GM15510 (cell line): ENCODE data around the gene SLC6A18.

Source experiments
- POLR2A ChIP-seq: IDR thresholded peaks from 3 replicates; pipeline ENCODE4 v1.6.1; 2011; ENCODE audit warnings: borderline replicate concordance; ENCODE audit not compliant: insufficient read length; ENCODE audit errors: extremely low read depth

SLC6A18 gene

DNA sequence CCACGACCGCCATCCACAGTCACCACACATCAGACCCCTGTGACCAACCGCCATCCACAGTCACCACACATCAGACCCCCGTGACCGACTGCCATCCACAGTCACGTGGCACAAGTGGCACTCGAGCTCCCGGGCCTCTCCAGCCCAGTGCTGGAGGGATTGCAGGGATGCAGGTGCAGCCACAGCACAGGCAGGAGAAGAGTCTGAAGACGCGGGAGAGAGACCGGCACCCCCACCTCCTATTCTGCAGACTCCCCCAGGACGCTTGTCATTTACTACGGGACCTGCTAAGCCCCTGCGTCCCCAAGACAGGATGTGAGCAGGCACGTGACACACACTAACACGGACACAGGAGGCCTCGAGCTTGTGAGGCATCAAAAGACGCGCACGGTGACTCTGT, 48.6 kb downstream of the SLC6A18 start:
- TF ChIP-seq POLR2A = no peak

DNA sequence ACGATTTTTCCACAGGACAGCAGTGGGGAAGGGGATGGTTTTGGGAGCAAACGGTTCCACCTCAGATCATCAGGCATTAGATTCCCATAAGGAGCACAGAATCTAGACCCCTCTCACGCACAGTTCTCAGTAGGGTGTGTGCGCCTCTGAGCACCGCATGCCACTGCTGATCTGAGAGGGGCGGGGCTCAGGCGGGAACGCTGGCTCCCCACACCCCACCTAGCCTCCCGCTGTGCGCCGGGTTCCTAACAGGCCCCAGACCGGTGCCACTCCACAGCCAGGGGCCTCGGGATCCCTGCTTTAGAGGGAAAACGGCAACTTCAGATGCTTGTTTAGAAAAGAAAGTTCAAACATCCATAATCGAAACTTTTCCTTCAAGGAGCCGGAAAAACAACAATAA, 49.3 kb downstream of the SLC6A18 start:
- TF ChIP-seq POLR2A = no peak

DNA sequence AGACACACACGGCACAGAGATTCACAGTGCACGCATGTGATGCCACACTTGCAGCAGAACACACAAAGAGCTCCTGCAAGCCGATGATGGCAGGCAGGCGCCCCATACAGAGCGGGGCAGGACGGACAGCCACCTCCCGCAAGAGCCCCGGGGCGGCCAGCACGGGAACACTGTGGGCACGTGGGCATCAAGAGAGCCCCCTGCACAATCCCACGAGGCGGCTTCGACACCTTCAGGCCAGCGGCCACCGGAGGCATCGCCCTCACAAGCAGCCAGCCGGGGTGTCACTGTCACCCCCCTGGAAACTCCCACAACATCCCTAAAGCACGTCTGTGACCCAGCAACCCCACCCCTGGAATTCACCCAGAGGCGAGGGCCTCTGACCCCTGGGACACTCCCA, 51.7 kb downstream of the SLC6A18 start:
- no peak for TF ChIP-seq POLR2A

DNA sequence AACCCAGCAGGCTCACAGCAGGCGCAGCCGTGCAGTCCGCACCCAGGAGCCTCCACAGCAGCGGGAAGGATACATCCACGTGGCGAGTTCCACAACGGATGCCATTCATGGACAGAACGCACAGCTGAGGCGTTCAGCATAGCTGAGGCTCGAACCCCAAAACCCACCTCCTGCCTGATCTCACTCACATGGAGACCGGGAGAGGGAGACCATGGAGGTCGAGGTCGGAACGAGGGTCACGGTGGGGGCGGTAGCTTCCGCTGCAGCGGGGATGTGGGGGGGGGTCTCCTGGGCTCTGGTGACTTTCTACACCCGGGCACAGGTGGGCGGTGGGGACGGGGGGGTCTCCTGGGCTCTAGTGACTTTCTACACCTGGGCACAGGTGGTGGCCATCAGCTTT, 52.1 kb downstream of the SLC6A18 start:
- TF ChIP-seq POLR2A = no peak

DNA sequence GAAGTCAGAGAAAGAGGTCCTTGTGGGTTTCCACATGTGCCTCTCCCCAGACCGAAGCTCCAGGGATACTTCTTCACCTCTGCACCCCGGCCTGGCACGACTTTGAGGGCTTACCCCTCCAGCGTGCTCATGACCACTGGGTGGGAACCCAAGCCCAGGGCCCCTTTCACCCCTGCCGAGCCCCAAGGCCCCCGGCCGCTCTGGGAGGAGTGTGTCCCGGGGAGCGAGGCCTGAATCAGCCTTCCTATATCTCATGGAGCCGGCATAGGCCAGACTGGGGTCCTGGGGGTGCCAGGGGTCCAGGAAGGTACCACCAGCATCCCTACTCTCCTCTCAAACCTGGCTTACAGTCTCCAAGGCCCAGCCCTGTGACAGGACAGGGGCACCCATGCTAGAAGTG, 52.6 kb downstream of the SLC6A18 start:
- TF ChIP-seq POLR2A = no peak

DNA sequence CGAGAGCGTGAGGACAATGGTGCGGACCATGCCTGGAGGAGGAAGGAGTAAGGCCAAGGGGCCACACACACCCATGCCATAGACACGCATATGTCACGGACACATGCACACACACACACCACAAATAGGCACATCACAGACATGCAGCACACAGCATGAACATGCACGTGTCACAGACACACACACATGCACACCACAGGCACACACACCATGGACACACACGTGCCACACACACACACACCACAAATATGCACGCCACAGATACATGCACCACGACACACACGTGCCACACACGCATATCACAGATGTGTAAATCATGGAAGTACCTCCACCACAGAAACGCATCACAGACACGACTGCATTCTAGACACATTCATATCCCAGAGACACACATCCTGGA, 53.0 kb downstream of the SLC6A18 start:
- TF ChIP-seq POLR2A = no peak

DNA sequence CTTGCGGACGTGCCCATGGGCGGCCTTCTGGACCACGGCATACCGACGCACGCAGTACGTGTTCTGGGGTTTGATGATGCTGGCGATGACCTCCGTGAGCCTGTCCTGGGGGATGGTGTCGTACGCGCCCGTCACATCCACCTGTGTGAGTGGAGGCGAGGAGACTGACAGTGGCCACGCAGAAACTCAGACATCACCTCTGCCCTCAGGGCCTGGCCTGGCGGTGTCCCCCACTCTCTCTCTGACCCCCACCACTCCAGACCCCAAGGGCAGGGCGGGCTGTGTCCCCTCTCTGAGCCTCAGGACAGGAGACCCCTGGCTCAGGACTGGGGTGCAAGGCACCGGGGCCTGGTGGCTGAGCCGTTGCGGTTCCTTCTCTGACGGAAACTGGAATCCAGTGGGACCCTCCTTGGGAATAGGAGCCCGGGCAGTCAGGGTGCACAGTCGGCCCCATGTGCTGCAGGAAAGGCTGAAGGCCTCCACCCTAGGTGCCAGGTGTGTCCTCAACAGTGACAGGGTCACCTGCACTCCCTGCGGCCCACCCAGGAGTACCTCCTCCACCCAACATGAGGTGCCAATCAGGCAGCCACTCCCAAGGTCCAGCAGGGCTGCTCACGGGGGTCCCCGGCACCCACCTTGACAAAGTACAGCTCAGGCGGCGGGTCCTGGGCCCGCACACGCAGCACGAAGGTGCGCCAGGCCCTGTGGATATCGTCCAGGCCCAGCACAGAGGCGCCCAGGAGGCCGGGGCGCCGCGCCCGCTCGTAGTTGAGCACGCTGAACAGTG, 53.7 kb downstream of the SLC6A18 start:
- TF ChIP-seq POLR2A = no peak

DNA sequence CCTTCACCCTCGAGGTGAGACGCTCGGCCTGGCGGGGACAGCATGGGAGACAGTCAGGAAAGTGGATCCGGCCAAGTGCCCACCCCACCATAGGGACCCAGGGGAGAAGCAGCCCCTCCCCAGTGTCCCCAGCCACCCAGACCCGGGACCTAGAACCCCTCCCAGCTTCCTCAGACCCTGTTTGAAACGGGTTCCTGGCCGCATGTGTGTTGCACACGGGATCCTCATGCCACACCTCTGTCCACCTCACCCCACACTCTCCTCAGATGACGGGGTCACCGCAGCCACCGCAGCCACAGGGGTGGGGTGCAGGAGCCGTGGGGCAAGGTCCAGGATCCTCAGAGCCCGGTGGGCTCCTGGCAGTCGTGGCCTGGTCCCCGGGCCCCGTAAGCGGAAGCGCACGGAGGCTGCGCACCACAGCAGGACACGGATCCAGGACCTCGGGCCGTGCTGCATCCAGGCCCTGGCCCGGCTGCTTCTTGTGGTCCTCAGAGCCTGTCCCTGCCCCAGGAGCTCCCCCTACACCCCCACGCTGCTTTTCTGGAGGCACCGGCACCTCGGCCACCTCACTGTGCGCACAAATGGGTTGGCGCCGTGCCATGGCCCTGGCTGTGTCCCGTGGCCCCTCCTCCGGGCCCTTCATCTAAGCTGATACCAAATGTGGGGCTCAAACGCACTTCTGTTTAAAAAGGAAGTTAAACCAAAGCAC, 54.4 kb downstream of the SLC6A18 start:
- no peak for TF ChIP-seq POLR2A

DNA sequence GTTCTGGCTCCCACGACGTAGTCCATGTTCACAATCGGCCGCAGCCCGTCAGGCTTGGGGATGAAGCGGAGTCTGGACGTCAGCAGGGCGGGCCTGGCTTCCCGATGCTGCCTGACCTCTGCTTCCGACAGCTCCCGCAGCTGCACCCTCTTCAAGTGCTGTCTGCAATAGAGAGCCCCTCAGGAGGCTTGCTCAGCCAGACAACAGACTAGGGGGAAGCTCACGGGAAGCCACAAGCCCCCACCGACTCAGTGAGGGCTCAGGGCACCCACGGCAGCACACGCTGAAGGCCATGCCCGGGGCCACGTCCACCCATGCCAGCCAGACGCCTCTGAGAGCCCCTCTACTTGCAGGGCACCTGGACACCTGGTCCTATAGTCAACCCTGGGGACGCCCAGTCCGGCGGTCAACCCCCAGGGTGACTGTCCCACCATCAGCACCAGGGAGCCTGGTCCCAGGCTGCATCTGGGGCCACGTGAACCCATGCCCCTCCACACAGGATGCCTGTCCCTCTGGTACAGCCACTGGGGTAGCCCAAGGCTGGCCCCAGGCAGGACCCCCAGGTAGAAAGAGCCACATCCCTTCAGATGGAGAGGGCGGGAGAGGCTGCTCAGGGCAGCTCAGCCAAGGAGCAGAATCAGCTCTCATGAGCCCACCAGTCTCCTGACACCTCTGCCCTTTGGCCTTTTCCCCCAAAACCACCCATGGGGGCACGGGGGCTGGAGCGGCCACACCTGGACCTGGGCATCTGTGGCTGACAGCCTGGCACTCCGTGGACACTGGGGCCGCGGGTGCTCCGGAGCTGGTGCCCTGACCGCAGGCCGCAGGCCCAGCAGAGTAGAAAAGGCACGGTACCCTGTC, 55.2 kb downstream of the SLC6A18 start:
- no peak for TF ChIP-seq POLR2A

DNA sequence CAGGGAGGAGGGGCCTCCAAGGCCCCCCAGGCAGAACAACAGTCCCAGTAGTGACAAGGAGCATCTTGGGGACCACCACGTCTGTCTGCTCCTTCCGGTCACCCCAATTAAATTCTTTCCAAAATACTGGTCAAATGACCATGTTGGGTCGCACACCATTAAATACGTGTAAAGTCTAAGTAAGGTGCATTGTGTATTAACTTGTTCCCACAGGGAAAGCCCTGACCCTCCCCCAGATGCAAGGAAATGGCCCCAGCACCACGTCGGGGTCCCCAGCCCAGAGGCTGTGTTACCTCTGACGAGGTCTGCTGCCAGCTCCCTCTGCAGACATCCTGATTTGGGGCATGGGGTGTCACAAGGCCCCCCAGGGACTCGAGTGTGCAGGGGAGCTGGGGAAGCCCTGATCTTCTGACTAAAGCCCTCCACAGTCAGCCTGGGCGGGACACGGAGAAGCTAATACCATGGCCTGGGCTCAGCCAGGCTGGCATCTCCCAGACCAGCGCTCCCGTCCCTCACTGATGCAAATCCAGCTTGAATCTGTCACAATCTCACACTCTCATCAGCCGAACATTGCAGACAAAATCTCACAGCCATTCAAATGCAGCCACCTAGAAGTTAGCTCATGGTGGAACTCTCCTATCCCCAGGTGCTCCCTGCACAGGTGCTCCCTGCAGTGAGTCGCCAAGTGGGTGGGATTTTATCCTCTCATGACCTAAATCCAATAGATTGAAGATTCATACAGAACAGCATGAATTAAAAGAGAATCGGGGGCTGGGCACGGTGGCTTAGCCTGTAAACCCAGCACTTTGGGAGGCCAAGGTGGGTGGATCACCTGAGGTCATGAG, 56.1 kb downstream of the SLC6A18 start:
- TF ChIP-seq POLR2A = no peak

DNA sequence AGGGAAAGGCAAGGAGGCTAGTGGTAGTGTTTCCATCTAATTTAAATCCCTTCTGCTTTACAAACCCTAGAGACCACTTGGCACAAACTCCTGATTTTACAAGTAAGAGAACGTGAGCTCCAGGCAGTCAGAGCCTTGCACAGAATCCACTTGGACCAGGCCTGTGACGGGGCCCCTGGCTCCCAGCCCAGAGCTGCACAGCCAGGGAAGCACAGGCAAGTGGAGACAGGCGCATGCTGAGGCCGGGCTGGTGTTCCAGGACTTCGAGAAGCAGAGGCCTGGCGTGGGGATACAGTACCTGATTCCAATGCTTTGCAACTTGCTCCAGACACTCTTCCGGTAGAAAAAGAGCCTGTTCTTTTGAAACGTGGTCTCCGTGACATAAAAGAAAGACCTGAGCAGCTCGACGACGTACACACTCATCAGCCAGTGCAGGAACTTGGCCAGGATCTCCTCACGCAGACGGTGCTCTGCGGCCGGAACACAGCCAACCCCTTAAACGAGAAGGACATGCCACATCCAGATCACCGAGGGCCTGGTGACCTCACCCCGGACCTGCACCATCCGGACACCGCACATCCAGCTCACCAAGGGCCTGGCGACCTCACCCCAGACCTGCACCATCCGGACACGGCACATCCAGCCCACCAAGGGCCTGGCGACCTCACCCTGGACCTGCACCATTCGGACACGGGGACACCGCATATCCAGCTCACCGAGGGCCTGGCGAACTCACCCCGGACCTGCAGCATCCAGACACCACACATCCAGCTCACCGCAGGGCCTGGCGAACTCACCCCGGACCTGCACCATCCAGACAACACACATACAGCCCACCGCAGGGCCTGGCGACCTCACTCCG, 57.2 kb downstream of the SLC6A18 start:
- TF ChIP-seq POLR2A = no peak

DNA sequence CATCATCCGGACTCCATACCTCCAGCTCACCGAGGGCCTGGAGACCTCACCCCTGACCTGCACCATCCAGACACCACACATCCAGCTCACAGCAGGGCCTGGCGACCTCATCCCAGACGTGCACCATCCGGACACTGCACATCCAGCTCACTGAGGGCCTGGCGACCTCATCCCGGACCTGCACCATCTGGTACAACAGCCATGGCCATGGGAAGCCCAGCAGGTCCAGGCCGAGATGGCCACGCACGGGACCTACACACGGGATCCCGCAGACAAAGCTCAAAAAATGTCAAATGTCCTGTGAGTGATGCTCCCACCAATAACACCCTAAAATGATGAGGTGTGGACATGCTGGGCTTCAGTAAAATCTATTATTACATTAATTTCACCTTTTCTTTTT, 60.0 kb downstream of the SLC6A18 start:
- no peak for TF ChIP-seq POLR2A

DNA sequence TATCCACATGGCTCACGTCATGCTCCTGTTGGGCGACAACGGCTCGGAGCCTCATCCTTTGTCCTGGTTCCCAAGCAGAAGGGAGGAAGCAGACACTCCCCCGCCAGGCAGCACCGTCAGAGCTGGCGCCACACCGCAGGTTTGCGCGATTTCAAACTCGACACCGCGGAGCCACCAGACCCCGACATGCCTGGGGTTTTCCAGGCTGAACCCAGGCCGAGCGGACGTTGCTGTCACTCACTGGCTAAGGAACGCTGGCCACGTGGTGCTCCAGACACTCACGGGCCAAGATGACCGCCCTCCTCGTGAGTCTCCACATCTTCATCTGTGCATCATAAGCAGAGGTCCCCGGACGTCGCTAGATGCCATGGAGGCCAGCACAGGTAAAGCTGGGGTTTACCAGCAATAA, 60.7 kb downstream of the SLC6A18 start:
- TF ChIP-seq POLR2A = no peak
